NCI-H345 treated with DMSO at 0.1 percent for 48 hours (cell line): ENCODE results near the gene POLE.
"Not testable (repeated sequence)": the region's sequence is repeated elsewhere in the genome, so short reads cannot be mapped to it uniquely, and the experiment has no call there.

ENCODE experiments used
- DNase-seq: peaks from one replicate; lab custom pipeline; 2025; ENCODE audit not compliant: unreplicated experiment; lab: John Stamatoyannopoulos, UW

The POLE gene

GRCh38 chr12:132717531-132718387 is 30.6 kb upstream of the POLE start:
- DNase-seq = no peak

DNA sequence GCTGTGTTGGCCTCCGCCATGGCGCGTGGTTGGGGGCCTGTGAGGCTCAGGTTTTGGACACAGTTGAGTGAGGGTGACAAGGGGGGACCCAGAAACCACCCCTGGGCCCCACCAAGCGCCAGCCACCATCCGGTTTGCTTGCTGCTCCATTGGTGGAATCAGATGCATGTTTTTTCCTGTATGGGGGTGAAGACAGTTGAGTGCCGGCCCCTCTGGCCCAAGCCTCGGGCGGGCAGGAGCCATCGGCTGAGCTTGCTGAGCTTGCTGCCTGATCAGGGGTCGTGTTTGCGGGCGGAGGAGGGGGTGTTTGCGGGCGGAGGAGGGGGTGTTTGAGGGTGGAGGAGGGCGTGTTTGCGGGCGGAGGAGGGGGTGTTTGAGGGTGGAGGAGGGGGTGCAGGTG is 29.9 kb upstream of the POLE start:
- no peak for DNase-seq

GRCh38 chr12:132716356-132716755 is 29.2 kb upstream of the POLE start:
- DNase-seq = no peak

GRCh38 chr12:132715874-132716273 is 28.7 kb upstream of the POLE start:
- no peak for DNase-seq

GRCh38 chr12:132713123-132713522 is 26.0 kb upstream of the POLE start:
- no peak for DNase-seq

DNA sequence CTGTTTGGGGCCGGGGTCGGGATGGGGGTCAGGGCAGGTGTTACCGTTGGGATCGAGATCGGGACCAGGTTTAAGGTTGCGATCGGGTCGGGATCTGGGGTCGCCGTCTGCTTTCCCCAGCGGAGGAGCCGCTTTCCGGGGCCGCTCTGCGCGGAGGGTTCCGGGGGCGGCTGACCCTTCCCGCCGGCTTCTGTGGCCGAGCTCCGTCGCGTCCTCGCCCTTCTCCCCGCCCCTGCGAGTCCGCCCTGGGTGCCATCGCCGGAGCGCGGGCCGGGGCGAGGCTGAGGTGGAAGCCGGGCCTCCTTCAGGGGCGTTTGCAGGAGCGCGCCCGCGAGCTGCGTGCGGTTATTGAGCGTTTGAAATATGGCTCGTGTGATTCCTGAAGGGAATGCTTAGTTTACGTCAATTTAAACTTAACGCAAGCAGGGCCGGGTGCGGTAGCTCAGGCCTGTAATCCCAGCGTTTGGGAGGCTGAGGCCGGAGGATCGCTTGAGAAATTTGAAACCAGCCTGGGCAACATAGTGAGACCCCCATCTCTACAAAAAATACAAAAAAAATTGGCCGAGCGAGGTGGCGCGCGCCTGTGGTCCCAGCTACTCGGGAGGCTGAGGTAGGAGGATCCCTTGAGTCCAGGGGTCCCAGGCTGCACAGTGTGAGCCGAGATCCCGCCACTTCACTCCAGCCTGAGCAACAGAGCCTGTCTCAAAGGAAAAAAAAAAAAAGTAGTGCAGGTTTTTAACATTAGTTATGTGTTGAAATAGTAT is 24.1 kb upstream of the POLE start:
- DNase-seq = no peak

DNA sequence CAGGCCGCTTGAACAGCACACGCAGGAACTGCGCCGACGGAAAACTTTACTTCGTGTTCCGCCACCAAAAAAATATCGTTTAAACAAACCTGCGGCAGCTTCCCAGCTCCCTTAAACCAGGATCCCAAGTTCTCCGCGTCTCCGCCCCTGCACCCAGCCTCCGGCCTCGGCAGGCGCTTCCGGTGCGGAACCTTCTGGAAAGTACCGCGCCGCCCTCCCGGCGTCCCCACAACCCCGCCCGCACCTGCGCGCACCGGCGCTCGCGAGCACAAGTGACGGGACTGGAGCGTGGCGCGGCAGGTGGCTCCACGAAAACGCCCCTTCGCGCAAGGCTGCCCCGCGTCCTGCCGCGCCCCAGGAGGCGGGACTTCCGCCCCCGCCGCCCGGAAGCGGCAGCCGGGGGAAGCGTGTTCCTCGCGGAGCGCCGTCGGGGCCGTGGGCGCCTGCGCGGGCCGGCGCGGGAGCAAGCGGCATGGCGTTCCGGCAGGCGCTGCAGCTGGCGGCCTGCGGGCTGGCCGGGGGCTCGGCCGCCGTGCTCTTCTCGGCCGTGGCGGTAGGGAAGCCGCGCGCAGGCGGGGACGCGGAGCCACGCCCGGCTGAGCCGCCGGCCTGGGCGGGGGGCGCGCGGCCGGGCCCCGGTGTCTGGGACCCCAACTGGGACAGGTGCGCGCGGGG is 23.4 kb upstream of the POLE start, which contains the start of gene PGAM5:
PGAM5 (plus strand) TSS at position 438 of the 675 bp plus-strand sequence; CDS start at position 473, 35 bp downstream.
- DNase-seq = peak; percentile 62

DNA sequence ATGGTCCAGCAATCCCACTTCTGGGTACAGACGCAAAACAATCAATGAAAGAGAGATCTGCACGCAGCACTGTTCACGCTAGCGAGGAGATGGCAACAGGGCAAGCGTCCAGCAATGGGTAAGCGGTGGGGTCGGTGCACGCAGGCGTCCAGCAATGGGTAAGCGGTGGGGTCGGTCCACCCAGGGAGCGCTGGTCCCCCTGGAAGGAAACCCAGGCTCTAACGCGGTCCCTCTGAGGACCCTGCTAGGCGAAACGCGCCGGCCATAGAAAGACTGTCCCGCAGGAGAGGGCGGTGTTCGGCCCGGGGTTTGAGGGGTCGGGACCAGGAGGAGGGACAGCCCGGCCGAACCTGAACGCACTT is 22.9 kb upstream of the POLE start:
- DNase-seq = no peak

- DNase-seq = no peak
Measured at GRCh38 chr12:132708150-132708549, 21.0 kb upstream of the POLE start.

- no peak for DNase-seq
Measured at GRCh38 chr12:132707241-132707640, 20.1 kb upstream of the POLE start.

DNA sequence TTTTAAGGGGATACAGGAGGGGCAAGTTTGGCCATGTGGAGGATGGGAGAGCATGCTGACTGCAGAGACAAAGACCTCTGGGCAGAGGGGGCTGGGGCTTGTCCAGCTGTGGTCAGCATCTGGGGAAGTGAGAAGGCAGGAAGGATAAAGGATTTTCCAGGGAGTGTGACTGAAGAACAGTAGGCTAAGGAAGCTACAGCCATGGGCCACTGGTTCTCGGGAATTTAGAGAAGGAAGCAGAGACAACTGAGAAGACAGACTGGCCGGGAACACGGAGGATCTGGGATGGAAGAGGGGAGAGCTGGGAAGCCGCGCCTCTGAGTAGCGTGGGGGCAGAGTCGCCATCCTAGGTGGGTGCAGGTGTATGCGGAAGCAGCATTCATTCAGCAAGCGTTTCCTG is 16.5 kb upstream of the POLE start:
- DNase-seq = no peak

GRCh38 chr12:132702640-132703039 is 15.5 kb upstream of the POLE start:
- DNase-seq = no peak

- DNase-seq = no peak
Measured at GRCh38 chr12:132700212-132700822, 13.2 kb upstream of the POLE start.

- DNase-seq = no peak
Measured at GRCh38 chr12:132698341-132698740, 11.2 kb upstream of the POLE start.

DNA sequence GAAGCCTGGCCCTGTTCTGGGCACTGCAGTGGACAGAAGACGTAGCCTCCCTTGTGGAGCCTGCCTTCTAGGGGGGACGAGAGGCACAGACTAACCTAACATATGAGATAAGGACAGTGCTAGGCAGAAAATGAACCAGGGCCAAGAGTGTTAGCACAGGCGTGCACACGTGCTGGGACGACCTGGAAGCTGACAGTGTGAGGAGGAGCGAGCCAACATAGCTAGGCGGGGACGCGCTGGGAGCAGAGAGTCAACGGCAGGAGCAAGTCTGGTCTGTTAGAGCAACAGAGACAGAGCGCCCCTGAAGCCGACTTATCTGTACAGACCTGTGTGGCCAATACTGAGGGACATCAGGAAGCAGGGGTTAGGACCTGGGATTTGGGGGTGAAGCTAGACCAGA is 8.3 kb upstream of the POLE start:
- DNase-seq = no peak

DNA sequence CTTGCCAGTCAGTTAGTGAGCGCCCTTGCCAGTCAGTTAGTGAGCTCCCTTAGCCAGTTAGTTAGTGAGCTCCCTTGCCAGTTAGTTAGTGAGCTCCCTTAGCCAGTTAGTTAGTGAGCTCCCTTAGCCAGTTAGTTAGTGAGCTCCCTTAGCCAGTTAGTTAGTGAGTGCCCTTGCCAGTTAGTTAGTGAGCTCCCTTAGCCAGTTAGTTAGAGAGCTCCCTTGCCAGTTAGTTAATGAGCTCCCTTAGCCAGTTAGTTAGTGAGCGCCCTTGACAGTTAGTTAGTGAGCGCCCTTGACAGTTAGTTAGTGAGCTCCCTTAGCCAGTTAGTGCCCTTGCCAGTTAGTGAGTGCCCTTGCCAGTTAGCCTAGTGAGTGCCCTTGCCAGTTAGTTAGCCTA is 7.7 kb upstream of the POLE start:
- DNase-seq = not testable (repeated sequence)

GRCh38 chr12:132692030-132692429 is 4.9 kb upstream of the POLE start:
- DNase-seq = not testable (repeated sequence)

DNA sequence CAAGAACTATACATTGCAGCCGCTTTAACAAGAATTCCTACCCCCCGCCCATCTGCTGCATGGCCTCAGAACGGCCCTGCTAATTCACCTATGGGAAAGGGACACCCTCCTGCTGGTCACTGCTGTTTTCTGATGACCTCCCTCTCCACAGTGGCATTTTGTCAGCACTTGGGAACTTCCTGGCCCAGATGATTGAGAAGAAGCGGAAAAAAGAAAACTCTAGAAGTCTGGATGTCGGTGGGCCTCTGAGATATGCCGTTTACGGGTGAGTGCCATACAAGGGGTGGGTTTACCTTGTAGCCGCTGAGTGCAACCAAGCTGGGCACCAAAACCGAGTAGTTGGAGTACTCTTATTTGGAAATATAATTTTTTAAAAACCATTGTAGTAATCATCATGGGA is 3.0 kb upstream of the POLE start:
- no peak for DNase-seq

DNA sequence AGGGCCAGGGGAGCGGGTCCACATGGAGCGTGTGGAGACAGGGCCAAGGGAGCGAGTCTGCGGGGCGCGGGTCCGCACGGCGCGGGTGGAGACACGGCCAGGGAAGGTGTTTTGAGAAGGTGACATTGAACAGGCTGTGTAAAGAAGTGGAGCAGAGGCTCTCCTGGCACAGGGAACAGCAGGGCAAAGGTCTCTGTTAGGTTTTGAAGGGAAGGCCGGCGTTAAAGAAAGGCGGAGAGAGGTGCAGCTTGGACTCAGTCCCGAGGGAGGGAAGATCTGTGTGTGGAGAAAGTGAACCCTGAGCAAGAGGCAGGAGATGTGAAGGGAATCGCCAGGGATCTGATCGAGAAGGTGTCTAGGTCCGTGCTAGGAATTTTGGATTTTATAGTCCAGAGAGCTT is 2.1 kb upstream of the POLE start:
- no peak for DNase-seq

DNA sequence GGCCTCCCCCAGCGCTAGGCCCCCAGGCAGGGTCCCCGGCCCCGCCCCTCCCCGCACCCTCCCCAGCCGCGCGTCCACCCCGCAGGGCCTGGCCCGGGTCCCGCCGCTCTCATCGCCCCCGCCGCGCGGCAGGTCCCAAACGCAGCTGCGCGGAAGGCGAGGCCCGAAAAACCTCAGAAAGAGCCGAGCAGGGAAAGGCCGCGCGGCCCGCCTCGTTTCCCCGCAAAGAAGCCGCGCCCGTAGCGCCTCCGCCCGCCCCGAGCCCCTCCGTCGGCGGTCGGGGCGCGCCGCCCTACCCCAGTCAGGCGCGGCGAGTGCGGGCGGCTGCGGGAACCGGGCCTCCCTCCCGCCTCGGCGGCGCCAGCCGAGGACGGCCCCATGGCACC is 324 bp downstream of the POLE start:
- DNase-seq = no peak

GRCh38 chr12:132685400-132685799 is 1.7 kb downstream of the POLE start:
- no peak for DNase-seq
